Suprapubic skin (tissue), 4 donors: ENCODE measurements around the gene MED27.

ENCODE experiments used
- EP300 ChIP-seq: sonication (generic); formaldehyde crosslinking; IDR thresholded peaks from one replicate; pipeline ENCODE4 v1.6.1; 2017; ENCODE audit warnings: antibody characterized with exemption
- POLR2A ChIP-seq, 2 donors: fragments of 450-650 bp; IDR thresholded peaks; one replicate each; pipeline ENCODE4 v1.6.1; 2017; ENCODE audit warnings: antibody characterized with exemption in 2 of 2, mild to moderate bottlenecking in 2 of 2, moderate library complexity in 2 of 2
- POLR2AphosphoS5 ChIP-seq, 3 donors: sonication (generic); formaldehyde crosslinking; IDR thresholded peaks; one replicate each; pipeline ENCODE4 v1.6.1; 2017; ENCODE audit warnings: antibody characterized with exemption in 3 of 3
- TF ChIP-seq, protein P1 (sequence below), 2 donors: fragments of 200-600 bp in 1 of 2; fragments of 450-650 bp in 1 of 2; sonication (generic) in 1 of 2; IDR thresholded peaks; one replicate each; pipeline ENCODE4 v1.5.1; 2016 to 2019; ENCODE audit warnings: antibody characterized with exemption in 2 of 2, mild to moderate bottlenecking in 1 of 2, moderate library complexity in 1 of 2

DNA sequence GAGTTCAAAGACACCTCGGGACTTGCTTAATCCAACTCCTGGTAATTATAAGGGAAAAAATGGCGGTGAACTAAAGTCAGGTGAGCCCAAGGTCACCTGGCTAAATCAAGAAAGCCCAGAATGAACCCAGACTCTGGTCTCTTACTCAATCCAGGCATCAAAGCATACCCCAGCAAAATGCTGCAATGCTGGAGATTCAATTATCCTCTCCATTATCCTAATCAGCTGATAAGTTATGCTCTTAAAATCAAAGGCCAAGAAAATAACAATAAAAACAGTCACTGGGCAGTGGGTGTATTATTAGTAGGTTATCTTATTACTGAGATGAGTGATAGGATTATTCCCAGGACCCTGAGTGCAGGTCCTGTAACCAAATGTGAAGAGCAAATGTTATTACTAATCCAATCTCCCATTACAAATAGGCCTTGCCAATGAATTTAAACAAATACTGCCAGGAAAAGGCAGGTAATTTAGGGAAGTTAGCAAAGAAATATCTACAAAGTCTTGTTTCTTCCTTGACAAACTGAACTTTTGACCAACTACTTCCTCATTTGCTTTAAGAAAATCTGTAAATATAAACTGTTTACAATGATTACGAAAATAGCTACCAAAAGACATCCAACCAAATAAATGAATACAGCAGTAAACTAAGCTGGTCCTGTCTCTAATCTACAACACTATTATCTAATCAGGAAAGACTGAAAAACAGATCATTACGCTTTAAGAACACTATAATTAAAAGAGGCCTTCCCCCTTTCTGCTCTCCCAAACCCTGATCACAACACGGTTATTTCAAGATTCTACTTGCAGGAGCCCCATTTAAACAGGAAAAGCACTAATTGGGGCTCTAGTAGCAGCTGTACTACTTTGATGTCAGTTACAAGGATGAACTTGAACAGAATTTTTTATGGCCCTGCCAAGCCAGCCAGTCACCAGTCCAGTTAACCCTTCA, 103.2 kb downstream of the MED27 start:
- TF ChIP-seq POLR2A (IDR thresholded peaks at IDR 0.05) (no peak), POLR2AphosphoS5 (IDR thresholded peaks at IDR 0.05) (no peak), EP300 (no peak)
- TF ChIP-seq, protein P1, sequence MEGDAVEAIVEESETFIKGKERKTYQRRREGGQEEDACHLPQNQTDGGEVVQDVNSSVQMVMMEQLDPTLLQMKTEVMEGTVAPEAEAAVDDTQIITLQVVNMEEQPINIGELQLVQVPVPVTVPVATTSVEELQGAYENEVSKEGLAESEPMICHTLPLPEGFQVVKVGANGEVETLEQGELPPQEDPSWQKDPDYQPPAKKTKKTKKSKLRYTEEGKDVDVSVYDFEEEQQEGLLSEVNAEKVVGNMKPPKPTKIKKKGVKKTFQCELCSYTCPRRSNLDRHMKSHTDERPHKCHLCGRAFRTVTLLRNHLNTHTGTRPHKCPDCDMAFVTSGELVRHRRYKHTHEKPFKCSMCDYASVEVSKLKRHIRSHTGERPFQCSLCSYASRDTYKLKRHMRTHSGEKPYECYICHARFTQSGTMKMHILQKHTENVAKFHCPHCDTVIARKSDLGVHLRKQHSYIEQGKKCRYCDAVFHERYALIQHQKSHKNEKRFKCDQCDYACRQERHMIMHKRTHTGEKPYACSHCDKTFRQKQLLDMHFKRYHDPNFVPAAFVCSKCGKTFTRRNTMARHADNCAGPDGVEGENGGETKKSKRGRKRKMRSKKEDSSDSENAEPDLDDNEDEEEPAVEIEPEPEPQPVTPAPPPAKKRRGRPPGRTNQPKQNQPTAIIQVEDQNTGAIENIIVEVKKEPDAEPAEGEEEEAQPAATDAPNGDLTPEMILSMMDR (IDR thresholded peaks at IDR 0.05): no peak
